ENCODE results near the gene PAX8.

Gene PAX8

DNA sequence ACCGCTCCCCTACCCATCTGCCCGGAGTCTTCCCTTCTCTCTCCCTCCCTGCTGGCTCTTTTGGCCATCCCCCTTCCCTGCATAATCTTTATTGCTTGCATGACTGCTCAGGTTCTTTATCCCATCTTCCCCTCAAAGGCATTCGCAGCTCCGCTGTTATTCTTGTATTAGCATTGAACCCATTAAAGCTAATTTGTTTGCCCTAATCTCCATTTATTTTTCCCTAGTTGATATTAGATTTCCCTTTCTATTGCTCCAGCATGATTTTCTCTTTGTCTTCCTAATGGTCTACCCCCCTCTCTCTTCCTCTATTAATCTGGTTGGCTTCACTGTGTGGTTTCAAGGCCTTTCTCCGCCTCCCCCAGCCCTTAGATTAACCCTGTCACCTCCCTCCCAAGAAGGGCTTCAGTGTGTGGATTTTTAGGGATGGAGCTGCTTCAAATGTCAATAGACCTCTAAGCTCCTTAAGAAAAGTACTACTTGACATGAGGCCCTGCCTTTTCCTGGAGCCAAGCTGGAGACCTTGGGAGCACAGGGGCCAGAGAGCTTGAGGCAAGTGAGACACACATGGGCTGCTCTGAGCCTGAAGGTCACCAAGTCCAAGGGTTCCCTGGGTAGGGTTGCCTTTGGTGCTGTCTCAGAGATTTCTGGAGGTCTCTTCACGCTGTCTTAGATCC is 20.1 kb downstream of the PAX8 start:
- peak overlapping the region; percentile 14 for H3K27ac Mint-ChIP-seq
- peaks cover 14% of the 10 kb centered on the region for H3K4me1 Mint-ChIP-seq
- no peak overlapping the region for H3K4me3 Mint-ChIP-seq
- no peaks in the 10 kb centered on the region for H3K9me3 Mint-ChIP-seq
- DNase-seq (ENCODE audit: low spot score in 2 of 2) (no peak), ATAC-seq (no peak)
- no peaks in the 10 kb centered on the region for H3K36me3 Mint-ChIP-seq

DNA sequence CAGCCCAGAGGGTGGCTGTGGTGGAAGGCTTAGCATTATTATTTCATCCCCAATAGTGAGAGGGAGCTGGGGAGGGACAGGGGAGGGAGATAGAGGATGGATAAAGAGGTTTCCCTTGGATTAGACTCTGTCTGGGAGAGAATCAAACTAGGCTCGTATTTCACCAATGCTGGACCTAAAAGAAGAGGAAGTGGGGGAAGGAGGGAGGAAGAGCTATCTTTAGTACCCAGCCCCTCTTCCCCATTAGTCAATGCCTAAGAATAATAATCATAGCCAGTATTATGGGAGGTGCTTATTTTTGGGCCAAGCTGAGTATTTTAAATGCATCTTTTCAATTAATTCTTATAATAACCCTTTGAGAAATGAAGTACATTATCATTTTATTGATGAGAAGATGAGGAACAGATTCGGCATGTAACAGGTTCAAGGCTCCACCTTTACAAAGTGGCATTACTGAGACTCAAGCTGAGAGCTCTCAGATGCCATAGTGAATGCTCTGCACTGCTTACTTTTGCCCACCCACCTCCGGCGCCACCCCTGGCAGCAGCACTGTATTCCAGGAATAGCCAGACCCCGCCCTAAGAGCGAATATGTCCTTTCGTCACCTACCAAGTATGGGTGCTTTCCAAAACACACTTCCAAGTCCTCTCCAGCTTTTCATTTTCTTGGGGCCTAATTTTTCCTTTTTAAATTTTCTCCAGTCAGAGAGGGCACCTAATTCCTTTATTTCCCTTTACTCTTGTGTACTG is 21.0 kb downstream of the PAX8 start:
- no peaks in the 10 kb centered on the region for H3K36me3 Mint-ChIP-seq
- ATAC-seq (no peak), DNase-seq (ENCODE audit: low spot score in 2 of 2) (no peak)
- peak overlapping the region; percentile 14 for H3K27ac Mint-ChIP-seq
- H3K4me1 Mint-ChIP-seq, result peaks cover 23% of the 10 kb centered on the region
- no peaks in the 10 kb centered on the region for H3K9me3 Mint-ChIP-seq
- H3K4me3 Mint-ChIP-seq, result no peak overlapping the region

DNA sequence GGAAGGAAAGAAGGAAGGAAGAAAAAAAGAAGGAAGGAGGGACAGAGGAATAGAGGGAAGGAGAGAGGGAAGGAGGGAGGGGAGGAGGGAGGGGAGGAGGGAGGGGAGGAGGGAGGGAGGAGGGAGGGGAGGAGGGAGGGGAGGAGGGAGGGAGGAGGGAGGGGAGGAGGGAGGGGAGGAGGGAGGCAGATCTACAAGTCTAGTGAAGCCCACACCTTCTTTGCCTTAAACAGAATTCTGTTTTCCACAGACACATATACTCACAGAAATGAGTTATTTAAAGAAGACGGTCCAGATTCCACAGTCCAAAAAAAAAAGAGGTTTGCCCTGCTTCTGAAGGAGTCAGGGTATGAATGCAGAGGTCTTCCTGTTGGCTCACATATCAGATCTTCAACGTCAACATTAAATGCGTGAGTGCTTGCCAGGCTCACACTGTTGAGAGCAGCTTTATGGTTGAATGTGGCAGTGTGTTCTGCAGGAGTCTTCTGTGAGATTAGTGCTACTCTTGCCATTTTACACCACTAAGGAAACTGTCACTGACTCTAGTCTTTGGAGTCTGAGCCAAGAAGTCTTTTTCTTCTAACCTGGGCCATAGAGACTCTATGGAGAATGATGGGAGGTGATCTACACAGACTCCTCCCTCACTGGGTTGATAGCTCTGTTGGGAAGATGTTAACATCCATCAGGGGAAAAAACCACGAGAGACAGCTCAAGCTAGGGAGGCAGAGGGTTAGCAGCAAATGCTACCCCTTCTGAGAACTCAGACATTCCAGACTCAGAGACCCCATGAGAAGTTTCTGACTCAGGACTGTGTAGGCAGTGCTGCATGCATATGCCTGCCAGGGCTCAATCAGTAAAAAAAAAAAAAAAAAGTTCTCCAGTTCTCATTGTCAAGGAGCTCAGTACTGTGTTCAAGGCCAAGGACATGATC is 23.3 kb downstream of the PAX8 start:
- ATAC-seq (no peak), DNase-seq (ENCODE audit: low spot score in 2 of 2) (no peak)
- H3K4me3 Mint-ChIP-seq, result no peak overlapping the region
- H3K36me3 Mint-ChIP-seq, result no peaks in the 10 kb centered on the region
- no peaks in the 10 kb centered on the region for H3K9me3 Mint-ChIP-seq
- peak overlapping the region; percentile 73 for H3K27ac Mint-ChIP-seq
- H3K4me1 Mint-ChIP-seq, result peaks cover 46% of the 10 kb centered on the region

DNA sequence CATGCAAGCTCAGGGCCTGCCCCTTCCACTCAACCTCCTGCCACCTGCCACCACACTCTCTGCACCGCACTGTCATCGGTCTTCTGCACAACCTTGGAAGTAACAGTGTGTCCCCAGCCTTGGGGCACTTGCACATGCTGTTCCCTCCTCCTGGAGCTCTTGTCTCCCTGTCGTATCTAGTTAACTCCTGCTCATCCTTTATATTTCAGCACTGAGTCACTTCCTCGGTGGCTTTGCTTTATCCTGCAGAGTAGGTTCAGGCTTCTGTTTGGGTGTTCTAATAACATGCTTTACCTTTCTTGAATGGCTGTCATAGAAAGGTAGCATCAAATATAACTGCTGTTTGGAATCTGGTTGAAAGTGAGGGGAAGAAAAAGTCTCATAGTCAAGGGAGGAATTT is 25.3 kb downstream of the PAX8 start:
- no peak overlapping the region for H3K4me3 Mint-ChIP-seq
- H3K4me1 Mint-ChIP-seq, result peaks cover 56% of the 10 kb centered on the region
- ATAC-seq (no peak), DNase-seq (ENCODE audit: low spot score in 2 of 2) (no peak)
- no peaks in the 10 kb centered on the region for H3K9me3 Mint-ChIP-seq
- H3K27ac Mint-ChIP-seq, result peak overlapping the region; percentile 11
- H3K36me3 Mint-ChIP-seq, result no peaks in the 10 kb centered on the region

DNA sequence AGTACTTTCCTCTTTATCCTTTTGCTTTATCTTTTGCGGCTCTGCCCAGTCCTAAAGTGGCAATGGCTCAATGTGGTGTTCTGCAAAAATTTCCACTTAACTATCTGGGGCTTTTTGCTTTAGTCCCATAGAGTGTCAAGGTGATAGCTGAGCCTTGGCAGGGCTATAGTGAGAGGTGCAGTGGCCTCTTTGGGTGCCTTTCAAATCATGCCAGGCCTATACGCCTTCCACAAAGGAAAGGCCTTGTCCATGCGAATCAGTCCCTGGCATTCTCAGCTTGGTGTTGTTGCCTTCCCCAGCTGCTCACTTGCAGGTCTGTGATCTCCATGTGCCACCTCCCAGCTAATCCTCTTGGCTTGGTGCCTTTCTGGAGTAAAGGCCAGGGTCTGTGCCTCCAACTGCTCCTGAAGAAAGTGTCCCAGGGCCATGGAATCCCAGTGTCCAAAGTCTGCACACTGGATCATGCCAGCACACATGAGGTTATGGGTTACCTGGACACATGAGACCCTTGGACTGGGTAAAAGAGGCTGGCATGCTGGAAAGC is 26.6 kb downstream of the PAX8 start:
- ATAC-seq (no peak), DNase-seq (ENCODE audit: low spot score in 2 of 2) (no peak)
- no peaks in the 10 kb centered on the region for H3K9me3 Mint-ChIP-seq
- H3K36me3 Mint-ChIP-seq, result no peaks in the 10 kb centered on the region
- H3K4me1 Mint-ChIP-seq, result peaks cover 51% of the 10 kb centered on the region
- peak overlapping the region; percentile 11 for H3K27ac Mint-ChIP-seq
- H3K4me3 Mint-ChIP-seq, result peak overlapping the region; percentile 22

DNA sequence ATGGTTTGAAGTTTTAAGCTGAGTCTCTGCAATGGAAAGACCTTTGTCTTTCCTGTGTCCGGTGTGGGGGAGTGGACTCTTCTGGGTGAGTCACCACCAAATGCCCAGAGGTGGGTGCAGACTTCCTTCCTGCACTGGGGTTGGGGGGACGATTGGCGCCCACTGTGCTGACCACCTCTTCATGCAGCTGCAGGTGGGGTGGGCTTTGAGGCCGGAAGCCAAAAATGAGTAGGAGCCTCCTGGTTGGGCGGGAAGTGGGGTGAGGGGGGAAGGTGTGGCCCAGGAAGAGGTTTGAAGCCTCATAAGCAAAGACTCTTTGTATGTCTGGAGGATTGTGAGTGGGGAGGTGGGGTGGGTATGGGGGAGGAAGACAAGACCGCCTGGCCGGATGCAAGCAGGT is 27.6 kb downstream of the PAX8 start:
- Mint-ChIP-seq H3K27ac (peak overlapping the region; percentile 11), H3K9me3 (no peaks in the 10 kb centered on the region), H3K4me1 (peaks cover 51% of the 10 kb centered on the region), H3K36me3 (no peaks in the 10 kb centered on the region), H3K4me3 (peak overlapping the region; percentile 22)
- ATAC-seq (peak; percentile 61), DNase-seq (ENCODE audit: low spot score in 2 of 2) (peak; percentile 15 to 70)

DNA sequence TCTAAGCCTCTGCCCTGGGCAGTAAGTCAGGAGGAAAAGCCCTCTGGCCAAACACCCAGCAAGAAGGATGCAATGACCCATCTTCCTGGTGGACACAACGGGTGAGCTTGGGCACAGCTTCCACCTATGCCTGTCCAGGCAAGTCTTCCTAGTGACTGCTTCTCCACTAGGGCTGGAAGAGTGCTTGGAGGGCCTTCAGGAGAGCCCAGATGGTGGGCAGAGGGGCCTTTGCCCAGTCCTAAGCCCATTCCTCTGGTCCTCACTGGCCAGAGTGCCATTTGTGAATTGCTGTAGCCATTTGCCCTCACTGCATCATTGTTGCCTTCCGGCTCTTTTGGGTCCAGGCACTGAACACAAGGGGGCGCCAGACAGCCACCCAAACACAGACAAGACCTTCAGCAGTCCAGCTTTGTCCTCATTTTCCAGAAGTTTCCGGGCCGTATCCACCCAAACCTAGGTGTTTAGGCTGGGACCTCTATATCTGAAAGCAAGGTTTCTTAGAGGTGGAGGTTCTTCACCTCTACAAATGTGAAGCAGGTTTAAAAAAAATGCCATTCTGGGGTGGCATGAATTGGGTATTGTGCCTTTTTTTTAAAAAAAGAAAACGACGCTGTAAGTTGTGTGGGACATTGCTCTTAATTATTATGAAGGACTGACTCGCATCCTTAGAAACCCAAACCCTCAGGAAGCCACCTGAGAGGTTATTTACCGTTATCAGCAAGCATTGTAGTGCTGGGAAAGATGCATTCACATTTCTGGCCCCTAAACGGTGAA is 29.5 kb downstream of the PAX8 start:
- peak; percentile 71 for ATAC-seq
- Mint-ChIP-seq H3K27ac (no peak overlapping the region), H3K4me3 (no peak overlapping the region), H3K9me3 (no peaks in the 10 kb centered on the region), H3K36me3 (no peaks in the 10 kb centered on the region), H3K4me1 (peaks cover 44% of the 10 kb centered on the region)
- DNase-seq (ENCODE audit: low spot score in 2 of 2), result peak; percentile 70 to 86

DNA sequence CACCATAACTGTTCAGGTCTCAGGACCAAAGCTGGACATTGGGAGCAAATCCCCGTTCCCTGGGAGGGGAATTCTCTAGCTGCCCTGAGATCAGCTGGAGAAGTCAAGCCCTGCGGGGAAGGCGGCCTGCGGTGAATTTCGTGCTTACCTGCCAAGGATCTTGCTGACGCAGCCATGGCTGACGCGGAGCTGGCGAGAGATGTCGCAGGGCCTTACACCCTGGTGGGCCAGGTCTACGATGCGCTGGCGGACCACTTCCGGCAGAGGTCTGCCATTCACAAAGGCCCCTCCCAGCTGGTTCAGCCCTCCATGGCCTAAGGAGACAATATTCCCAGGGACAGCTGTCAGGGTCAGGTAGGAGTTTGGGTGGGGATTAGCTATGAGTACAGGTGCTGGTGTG is 32.1 kb downstream of the PAX8 start:
- DNase-seq (ENCODE audit: low spot score in 2 of 2) (no peak), ATAC-seq (no peak)
- Mint-ChIP-seq H3K4me1 (peaks cover 22% of the 10 kb centered on the region), H3K27ac (no peak overlapping the region), H3K4me3 (no peak overlapping the region), H3K9me3 (no peaks in the 10 kb centered on the region), H3K36me3 (no peaks in the 10 kb centered on the region)

DNA sequence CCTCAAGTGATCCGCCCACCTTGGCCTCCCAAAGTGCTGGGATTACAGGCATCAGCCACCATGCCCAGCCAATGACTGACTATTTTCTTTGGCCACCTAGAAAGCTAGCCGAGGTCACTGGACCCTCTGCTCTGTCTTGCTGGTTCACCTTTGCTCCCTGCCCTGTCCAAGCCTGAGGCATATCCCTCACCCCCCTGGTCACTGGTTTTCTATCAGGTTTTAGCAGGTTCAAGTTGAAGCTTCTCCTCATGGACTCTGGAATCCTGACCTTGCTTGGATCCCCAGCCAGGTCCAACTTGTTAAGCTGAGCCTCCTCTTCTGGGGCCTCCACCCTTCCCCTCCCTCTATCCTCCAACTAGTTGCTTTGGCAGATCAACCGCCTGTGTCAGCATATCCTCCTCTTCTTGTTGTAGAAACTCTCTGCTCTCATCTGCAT is 33.4 kb downstream of the PAX8 start:
- Mint-ChIP-seq H3K9me3 (no peaks in the 10 kb centered on the region), H3K4me3 (no peak overlapping the region), H3K36me3 (no peaks in the 10 kb centered on the region), H3K27ac (peak overlapping the region; percentile 75), H3K4me1 (peaks cover 19% of the 10 kb centered on the region)
- ATAC-seq (no peak), DNase-seq (ENCODE audit: low spot score in 2 of 2) (no peak)

DNA sequence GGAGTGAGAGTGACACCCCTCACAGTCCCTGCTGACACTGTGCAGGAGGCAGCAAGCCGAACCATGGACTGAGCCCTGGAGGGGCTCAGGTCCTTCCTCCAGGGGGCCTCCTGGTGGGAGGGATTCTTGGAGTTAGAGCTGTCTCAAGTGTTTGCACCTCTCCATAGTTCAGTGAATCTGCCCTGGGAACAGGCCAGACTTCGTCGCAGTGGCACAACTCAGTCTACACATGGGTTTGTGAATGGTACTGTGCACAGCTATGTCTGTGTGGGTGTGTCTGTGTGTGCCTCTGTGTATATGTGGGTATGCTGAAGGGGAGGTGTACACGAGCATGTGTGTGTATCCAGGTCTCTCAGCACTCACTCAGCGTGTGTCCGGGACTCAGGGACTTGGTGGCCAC is 36.4 kb downstream of the PAX8 start:
- DNase-seq (ENCODE audit: low spot score in 2 of 2) (no peak), ATAC-seq (no peak)
- Mint-ChIP-seq H3K4me1 (peaks cover 15% of the 10 kb centered on the region), H3K27ac (no peak overlapping the region), H3K4me3 (no peak overlapping the region), H3K9me3 (no peaks in the 10 kb centered on the region), H3K36me3 (no peaks in the 10 kb centered on the region)

DNA sequence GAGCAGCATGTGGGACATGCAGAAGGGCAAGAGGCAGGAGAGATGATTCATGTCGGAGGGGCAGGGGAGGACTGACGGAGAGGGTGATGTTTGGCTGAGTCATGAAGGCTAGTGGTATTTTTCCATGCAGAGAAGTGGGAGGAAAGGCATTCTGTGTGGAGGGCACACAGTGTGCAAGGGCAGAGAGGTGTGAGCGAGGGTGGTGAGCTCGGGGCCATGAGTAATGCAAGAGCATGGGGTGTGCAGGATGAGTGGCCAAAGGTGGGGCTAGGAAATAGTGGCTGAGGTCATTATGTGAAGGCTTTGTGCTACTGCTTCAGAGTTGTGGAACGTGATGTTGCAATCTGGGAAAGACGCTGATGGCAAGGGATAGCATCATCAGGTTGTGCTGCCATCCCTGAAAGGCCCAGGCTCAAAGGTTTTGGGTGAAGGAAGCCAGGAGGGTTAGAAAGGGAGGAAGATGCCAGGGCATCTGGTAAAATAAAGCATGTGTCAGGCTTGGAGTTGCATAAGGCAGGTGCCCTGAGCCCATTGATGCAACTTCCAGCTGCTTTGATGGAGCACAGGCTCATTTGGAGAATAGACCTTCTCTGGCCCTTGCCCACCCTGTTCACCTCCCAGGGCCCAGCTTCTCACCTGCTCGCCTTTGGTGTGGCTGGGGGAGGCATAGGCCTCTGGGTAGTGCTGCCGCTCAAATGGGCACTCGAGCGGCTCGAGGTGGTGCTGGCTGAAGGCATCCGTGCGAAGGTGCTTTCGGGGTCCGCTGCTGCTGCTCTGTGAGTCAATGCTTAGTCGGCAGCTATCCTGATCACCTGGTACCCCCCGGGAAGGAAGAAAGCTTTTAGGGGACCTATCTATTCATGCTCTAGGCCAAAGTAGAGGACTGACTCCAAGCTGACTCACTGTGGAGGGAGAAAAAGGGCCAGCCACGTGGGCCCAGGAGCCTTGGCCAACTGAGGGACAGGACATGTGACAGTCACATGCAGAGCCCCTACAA is 37.5 kb downstream of the PAX8 start:
- DNase-seq (ENCODE audit: low spot score in 2 of 2) (peak; percentile 18 to 66), ATAC-seq (peak; percentile 98)
- Mint-ChIP-seq H3K4me1 (peaks cover 15% of the 10 kb centered on the region), H3K4me3 (peak overlapping the region; percentile 7), H3K36me3 (no peaks in the 10 kb centered on the region), H3K27ac (peak overlapping the region; percentile 2), H3K9me3 (no peaks in the 10 kb centered on the region)

DNA sequence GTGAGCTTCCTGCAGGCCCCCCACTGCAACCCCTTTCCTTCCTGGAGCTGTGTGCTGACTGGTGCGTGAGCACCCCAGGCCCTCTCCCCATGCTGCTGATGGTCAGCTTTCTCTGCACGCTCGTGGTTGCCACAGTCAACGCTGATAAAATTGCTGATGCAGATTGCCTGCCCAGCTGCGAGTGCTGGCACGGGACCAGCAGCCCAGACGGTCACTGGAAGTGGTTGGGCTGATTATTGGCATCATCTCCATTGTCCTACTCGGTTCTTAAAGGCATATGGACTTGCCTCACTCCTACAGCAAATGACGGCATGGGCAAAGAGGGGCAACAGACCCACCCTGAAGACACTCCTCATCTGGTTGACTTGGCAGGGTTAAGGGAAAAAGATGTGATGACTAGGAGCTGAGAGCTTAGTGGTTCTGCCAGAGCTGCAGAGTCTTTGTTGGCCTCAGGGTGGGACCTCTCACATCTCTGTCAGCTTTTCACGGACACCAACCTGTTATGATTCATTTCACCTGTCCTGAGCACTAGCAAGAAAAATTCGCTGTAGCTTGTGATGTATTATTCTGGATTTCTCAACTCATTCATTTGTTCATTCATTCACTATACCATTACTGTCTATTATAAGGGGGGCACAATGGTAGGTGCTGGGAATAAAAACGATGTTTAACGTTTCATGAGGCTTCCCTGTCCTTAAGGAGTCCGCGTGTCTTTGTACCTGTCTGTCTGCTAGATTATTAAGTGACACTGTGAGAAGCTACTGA is 38.4 kb downstream of the PAX8 start:
- ATAC-seq (peak; percentile 57), DNase-seq (ENCODE audit: low spot score in 2 of 2) (no peak)
- peak overlapping the region; percentile 7 for H3K4me3 Mint-ChIP-seq
- H3K4me1 Mint-ChIP-seq, result peaks cover 15% of the 10 kb centered on the region
- peak overlapping the region; percentile 2 for H3K27ac Mint-ChIP-seq
- H3K36me3 Mint-ChIP-seq, result no peaks in the 10 kb centered on the region
- H3K9me3 Mint-ChIP-seq, result no peaks in the 10 kb centered on the region
